Keratinocyte (primary cell): ENCODE measurements around the gene FASN. TPM values are rescaled to one million over a fixed set of nuclear protein-coding genes. Genes with fewer than 3 reads are reported as not detected.

Experiments
- DNase-seq: peaks from one replicate; pipeline ENCODE4 v3.0.0-alpha.2; 2011; ENCODE audit warnings: low read depth, missing footprints, low spot score
- FAIRE-seq: peaks from 2 replicates; lab custom pipeline; 2011; peaks lifted over from hg19 to GRCh38; lab: Jason Lieb, UNC
- H2AFZ ChIP-seq: 2 replicates; pipeline ENCODE4 v1.6.0; 2012; ENCODE audit warnings: low read length, control low read depth, inconsistent platforms; ENCODE audit not compliant: control insufficient read depth
- H3K27ac ChIP-seq: 2 replicates; pipeline ENCODE4 v1.5.1; 2011; ENCODE audit warnings: low read length; ENCODE audit not compliant: control insufficient read depth, insufficient read depth
- H3K27me3 ChIP-seq: 3 replicates; pipeline ENCODE4 v1.6.0; 2011; ENCODE audit warnings: low read length; ENCODE audit not compliant: control insufficient read depth, insufficient read depth; ENCODE audit errors: extremely low read depth
- H3K36me3 ChIP-seq, 2 experiments: 2 replicates in 1 of 2; 3 replicates in 1 of 2; pipeline ENCODE4 v1.5.1; 2011; ENCODE audit warnings: low read length in 2 of 2, mild to moderate bottlenecking in 1 of 2; ENCODE audit not compliant: control insufficient read depth in 2 of 2, insufficient read depth in 2 of 2; ENCODE audit errors: extremely low read depth in 1 of 2
- H3K4me1 ChIP-seq: 3 replicates; pipeline ENCODE4 v1.5.1; 2011; ENCODE audit warnings: low read length; ENCODE audit not compliant: control insufficient read depth, insufficient read depth; ENCODE audit errors: extremely low read depth
- H3K4me2 ChIP-seq: 3 replicates; pipeline ENCODE4 v1.6.0; 2011; ENCODE audit warnings: low read depth, low read length; ENCODE audit not compliant: control insufficient read depth, insufficient read depth; ENCODE audit errors: extremely low read depth
- H3K4me3 ChIP-seq, 3 experiments: fragments of 200-600 bp in 1 of 3; sonication (generic) in 1 of 3; 2 replicates in 2 of 3; 3 replicates in 1 of 3; pipeline ENCODE4 v1.5.1; 2011 to 2016; ENCODE audit warnings: low read length in 3 of 3, mild to moderate bottlenecking in 3 of 3, control low read depth in 2 of 3, inconsistent platforms in 1 of 3, low read depth in 1 of 3, mixed read lengths in 1 of 3, mixed run types in 1 of 3, moderate library complexity in 1 of 3; ENCODE audit not compliant: control insufficient read depth in 2 of 3, insufficient read depth in 2 of 3; ENCODE audit errors: extremely low read depth in 1 of 3
- H3K79me2 ChIP-seq: 2 replicates; pipeline ENCODE4 v1.6.0; 2012; ENCODE audit warnings: low read length; ENCODE audit not compliant: control insufficient read depth, insufficient read depth
- H3K9ac ChIP-seq: 3 replicates; pipeline ENCODE4 v1.6.0; 2011; ENCODE audit warnings: low read length; ENCODE audit not compliant: control insufficient read depth, insufficient read depth; ENCODE audit errors: extremely low read depth
- H3K9me1 ChIP-seq: 3 replicates; pipeline ENCODE4 v1.6.0; 2011; ENCODE audit warnings: low read length; ENCODE audit not compliant: control insufficient read depth, insufficient read depth; ENCODE audit errors: extremely low read depth
- H3K9me3 ChIP-seq: 2 replicates; pipeline ENCODE4 v1.5.1; 2012; ENCODE audit warnings: low read depth, low read length; ENCODE audit not compliant: control insufficient read depth
- H4K20me1 ChIP-seq: 3 replicates; pipeline ENCODE4 v1.6.0; 2011; ENCODE audit warnings: low read length; ENCODE audit not compliant: control insufficient read depth, insufficient read depth; ENCODE audit errors: extremely low read depth
- EZH2 ChIP-seq: IDR thresholded peaks from one replicate; pipeline ENCODE4 v1.6.1; 2012; ENCODE audit warnings: inconsistent platforms, mild to moderate bottlenecking, low read length, moderate library complexity
- dilution Hi-C: fragments of 300-500 bp; cut with MboI; formaldehyde crosslinking; loops from one replicate; pipeline ENCODE4 v1.7.0; 2020; ENCODE audit warnings: low sequenced_read_pairs; ENCODE audit not compliant: extremely low pct_ligation_motif_present
- polyA plus RNA-seq, 5 experiments: library from polyadenylated mRNA; depleted of rRNA in 3 of 5; stranded (reverse) in 3 of 5; stranded (forward) in 1 of 5; unstranded in 1 of 5; fragments of >200 nt; gene quantifications; 1 replicate in 1 of 5; 2 replicates in 3 of 5; 3 replicates in 1 of 5; pipeline versions ENCODE4 v1.2.1 to v1.2.3, GENCODE V29; 2011 to 2012; ENCODE audit warnings: missing spikeins in 2 of 5, low read depth in 1 of 5, low replicate concordance in 1 of 5
- TF ChIP-seq, protein P1 (sequence below), 3 experiments: IDR thresholded peaks in 1 of 3; conservative IDR thresholded peaks in 1 of 3; optimal IDR thresholded peaks in 1 of 3; 2 replicates in 2 of 3; 3 replicates in 1 of 3; pipeline versions ENCODE3 to v1.5.1; 2011; ENCODE audit warnings: low read length in 3 of 3, mild to moderate bottlenecking in 3 of 3, moderate library complexity in 2 of 3, control low read depth in 1 of 3, inconsistent platforms in 1 of 3; ENCODE audit not compliant: insufficient read depth in 2 of 3; ENCODE audit errors: extremely low read depth in 1 of 3

The FASN gene
- polyA plus RNA-seq, 1 donor (not counting 4 experiments of a cell fraction or from before 2014, with no cell fraction given): 44.7 TPM

DNA sequence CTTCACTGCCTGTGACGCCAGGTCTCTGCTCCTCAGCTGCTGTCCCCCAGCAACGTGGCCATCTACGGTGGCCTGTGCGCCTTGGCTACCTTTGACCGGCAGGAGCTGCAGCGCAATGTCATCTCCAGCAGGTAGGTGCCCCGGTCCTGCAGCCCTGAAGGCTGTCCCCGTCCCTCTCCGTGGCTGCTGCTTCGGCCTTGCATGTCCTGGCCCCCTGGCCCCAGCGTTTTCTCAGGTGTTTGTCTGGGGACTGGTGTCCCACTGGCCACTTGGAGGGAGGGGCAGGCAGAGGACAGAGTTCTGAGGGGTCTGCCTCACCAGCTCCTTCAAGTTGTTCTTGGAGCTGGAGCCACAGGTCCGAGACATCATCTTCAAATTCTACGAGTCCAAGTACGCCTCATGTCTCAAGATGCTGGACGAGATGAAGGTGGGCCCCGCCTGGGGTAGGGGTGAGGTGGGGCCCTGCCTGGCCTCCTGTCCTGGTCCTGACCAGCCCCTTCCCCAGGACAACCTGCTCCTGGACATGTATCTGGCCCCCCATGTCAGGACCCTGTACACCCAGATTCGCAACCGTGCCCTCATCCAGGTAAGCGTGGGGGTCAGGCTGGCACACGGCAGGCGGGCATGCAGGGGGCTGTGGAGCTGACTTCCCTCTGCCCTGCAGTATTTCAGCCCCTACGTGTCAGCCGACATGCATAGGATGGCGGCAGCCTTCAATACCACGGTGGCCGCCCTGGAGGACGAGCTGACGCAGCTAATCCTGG, 41.9 kb downstream of the FASN start:
- Histone ChIP-seq H3K4me3 (no peak overlapping the region), H4K20me1 (no peaks in the 10 kb centered on the region), H3K4me1 (peaks cover 6% of the 10 kb centered on the region), H3K27ac (no peak overlapping the region), H2AFZ (no peak overlapping the region), H3K9ac (no peak overlapping the region), H3K9me1 (no peaks in the 10 kb centered on the region), H3K36me3 (peaks cover 30 to 40% of the 10 kb centered on the region in 2 experiments), H3K9me3 (no peaks in the 10 kb centered on the region), H3K27me3 (no peaks in the 10 kb centered on the region), H3K79me2 (peaks cover 20% of the 10 kb centered on the region), H3K4me2 (no peak overlapping the region)
- dilution Hi-C loops: no loop called here
- TF ChIP-seq, protein P1, sequence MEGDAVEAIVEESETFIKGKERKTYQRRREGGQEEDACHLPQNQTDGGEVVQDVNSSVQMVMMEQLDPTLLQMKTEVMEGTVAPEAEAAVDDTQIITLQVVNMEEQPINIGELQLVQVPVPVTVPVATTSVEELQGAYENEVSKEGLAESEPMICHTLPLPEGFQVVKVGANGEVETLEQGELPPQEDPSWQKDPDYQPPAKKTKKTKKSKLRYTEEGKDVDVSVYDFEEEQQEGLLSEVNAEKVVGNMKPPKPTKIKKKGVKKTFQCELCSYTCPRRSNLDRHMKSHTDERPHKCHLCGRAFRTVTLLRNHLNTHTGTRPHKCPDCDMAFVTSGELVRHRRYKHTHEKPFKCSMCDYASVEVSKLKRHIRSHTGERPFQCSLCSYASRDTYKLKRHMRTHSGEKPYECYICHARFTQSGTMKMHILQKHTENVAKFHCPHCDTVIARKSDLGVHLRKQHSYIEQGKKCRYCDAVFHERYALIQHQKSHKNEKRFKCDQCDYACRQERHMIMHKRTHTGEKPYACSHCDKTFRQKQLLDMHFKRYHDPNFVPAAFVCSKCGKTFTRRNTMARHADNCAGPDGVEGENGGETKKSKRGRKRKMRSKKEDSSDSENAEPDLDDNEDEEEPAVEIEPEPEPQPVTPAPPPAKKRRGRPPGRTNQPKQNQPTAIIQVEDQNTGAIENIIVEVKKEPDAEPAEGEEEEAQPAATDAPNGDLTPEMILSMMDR (optimal IDR thresholded peaks at IDR 0.05 in 1 of 3, IDR thresholded peaks at IDR 0.05 in 1 of 3, conservative IDR thresholded peaks at IDR 0.05 in 1 of 3; ENCODE audit: extremely low read depth in 1 of 3, insufficient read depth in 2 of 3, low read length in 3 of 3): no peak
- no peak for TF ChIP-seq EZH2
- DNase-seq: no peak
- no peak for FAIRE-seq

DNA sequence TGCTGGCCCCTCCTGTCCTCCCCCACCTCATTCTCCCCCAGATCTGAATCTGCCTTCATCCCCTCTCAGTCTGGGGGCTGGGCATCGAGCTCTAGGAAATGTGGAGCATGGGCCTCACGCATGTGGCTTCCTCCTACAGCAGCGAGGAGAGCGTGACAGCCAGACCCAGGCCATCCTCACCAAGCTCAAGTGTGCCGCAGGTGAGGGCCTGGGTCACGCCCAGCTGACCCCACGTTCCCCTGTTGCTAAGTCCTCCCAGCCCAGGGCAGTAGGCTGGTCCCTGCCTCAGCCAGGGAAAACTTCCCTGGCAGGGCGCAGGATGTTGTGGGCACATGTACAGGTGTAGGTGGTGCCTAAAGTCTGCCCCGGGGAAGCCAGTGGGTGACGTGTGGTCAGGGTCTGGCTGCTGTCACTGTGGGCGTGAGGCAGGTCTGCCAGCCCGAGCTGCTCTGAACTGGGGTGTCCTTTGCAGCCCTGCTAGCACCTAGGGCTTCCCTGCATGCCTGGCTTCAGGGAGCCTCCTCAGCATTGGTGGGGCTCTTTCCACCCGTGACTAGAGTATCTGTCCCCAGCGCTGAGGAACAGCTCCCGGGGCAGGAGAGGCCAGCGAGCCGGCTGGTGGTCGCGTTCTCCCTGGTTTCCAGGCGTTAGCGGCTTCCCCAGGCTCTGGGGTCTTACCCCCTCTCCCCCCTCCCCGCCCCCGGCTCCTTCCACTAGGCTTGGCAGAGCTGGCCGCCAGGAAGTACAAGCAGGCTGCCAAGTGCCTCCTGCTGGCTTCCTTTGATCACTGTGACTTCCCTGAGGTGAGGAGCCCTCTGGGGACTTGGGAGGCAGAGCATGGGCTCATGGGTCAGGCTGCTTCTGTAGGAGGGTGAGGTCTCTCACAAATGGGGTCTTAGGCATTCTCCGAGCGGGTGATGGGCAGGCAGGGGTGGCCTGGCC, 42.7 kb downstream of the FASN start:
- no peak overlapping the region for H3K9ac ChIP-seq
- dilution Hi-C loops: no loop called here
- no peaks in the 10 kb centered on the region for H3K9me3 ChIP-seq
- H2AFZ ChIP-seq: no peak overlapping the region
- peaks cover 11% of the 10 kb centered on the region for H3K4me1 ChIP-seq
- H4K20me1 ChIP-seq: no peaks in the 10 kb centered on the region
- H3K4me2 ChIP-seq: no peak overlapping the region
- H3K79me2 ChIP-seq: peaks cover 25% of the 10 kb centered on the region
- H3K4me3 ChIP-seq: no peak overlapping the region
- DNase-seq (no peak), FAIRE-seq (no peak)
- H3K27me3 ChIP-seq: no peaks in the 10 kb centered on the region
- H3K27ac ChIP-seq: no peak overlapping the region
- peaks cover 26 to 36% of the 10 kb centered on the region in 2 experiments for H3K36me3 ChIP-seq
- H3K9me1 ChIP-seq: no peaks in the 10 kb centered on the region
- TF ChIP-seq, protein P1 (optimal IDR thresholded peaks at IDR 0.05 in 1 of 3, IDR thresholded peaks at IDR 0.05 in 1 of 3, conservative IDR thresholded peaks at IDR 0.05 in 1 of 3; ENCODE audit: extremely low read depth in 1 of 3, insufficient read depth in 2 of 3, low read length in 3 of 3): no peak
- no peak for TF ChIP-seq EZH2
